HG02798 (cell line): ENCODE measurements around the gene CHAF1B.

Source experiments
- ATAC-seq: cut with Tn5 transposase; IDR thresholded peaks from one replicate; pipeline ENCODE4 v1.9.1; 2021; ENCODE audit warnings: mild to moderate bottlenecking; ENCODE audit not compliant: unreplicated experiment, poor library complexity

Gene CHAF1B

GRCh38 chr21:36423771-36424433, 38.7 kb downstream of the CHAF1B start:
- ATAC-seq, result no peak

GRCh38 chr21:36424592-36424991, 39.4 kb downstream of the CHAF1B start:
- no peak for ATAC-seq

GRCh38 chr21:36425286-36425685, 40.1 kb downstream of the CHAF1B start:
- no peak for ATAC-seq

- no peak for ATAC-seq
These were observed 42.3 kb downstream of the CHAF1B start for GRCh38 chr21:36427502-36427901.

- no peak for ATAC-seq
These were observed 43.7 kb downstream of the CHAF1B start for GRCh38 chr21:36428761-36429432.

- peak; percentile 84 for ATAC-seq
These were observed 44.9 kb downstream of the CHAF1B start for GRCh38 chr21:36429947-36430546.

- ATAC-seq, result no peak
These were observed 45.6 kb downstream of the CHAF1B start for GRCh38 chr21:36430841-36431240.

GRCh38 chr21:36431252-36431651, 46.1 kb downstream of the CHAF1B start:
- no peak for ATAC-seq

GRCh38 chr21:36433059-36433709, 48.0 kb downstream of the CHAF1B start:
- ATAC-seq, result no peak

GRCh38 chr21:36434144-36434543, 49.0 kb downstream of the CHAF1B start:
- no peak for ATAC-seq

- ATAC-seq, result no peak
These were observed 51.9 kb downstream of the CHAF1B start for GRCh38 chr21:36436829-36437744.

- no peak for ATAC-seq
These were observed 52.5 kb downstream of the CHAF1B start for GRCh38 chr21:36437745-36438128.

GRCh38 chr21:36441715-36442114, 56.5 kb downstream of the CHAF1B start:
- no peak for ATAC-seq

- no peak for ATAC-seq
These were observed 61.1 kb downstream of the CHAF1B start for GRCh38 chr21:36446301-36446700.

- ATAC-seq, result no peak
These were observed 65.3 kb downstream of the CHAF1B start for GRCh38 chr21:36450511-36450910.

- ATAC-seq, result no peak
These were observed 66.3 kb downstream of the CHAF1B start for GRCh38 chr21:36451506-36451905.

- ATAC-seq, result no peak
These were observed 67.2 kb downstream of the CHAF1B start for GRCh38 chr21:36452281-36452825.

GRCh38 chr21:36454093-36454531, 68.9 kb downstream of the CHAF1B start:
- no peak for ATAC-seq

GRCh38 chr21:36454706-36455105, 69.5 kb downstream of the CHAF1B start:
- ATAC-seq, result no peak
